HL-60 (cell line): ENCODE measurements around the gene ALKBH8.
"Not testable (repeated sequence)": the region's sequence is repeated elsewhere in the genome, so short reads cannot be mapped to it uniquely, and the experiment has no call there.

Experiments
- DNase-seq, 2 experiments: peaks; one replicate each; pipeline ENCODE4 v3.0.0-alpha.2; 2010 to 2020; ENCODE audit warnings: low read depth in 1 of 2, low spot score in 1 of 2
- H3K27ac ChIP-seq: fragments of 250-450 bp; sonication (Bioruptor Pico); replicated peaks from 2 replicates; pipeline ENCODE4 v1.5.1; 2020; ENCODE audit warnings: mild to moderate bottlenecking, moderate library complexity
- H3K27me3 ChIP-seq: fragments of 250-450 bp; sonication (Bioruptor Pico); 2 replicates; pipeline ENCODE4 v1.5.1; 2021; ENCODE audit warnings: mild to moderate bottlenecking, moderate library complexity; ENCODE audit not compliant: insufficient read depth, poor library complexity, severe bottlenecking
- H3K4me3 ChIP-seq: replicated peaks from 2 replicates; pipeline ENCODE4 v1.5.1; 2011; ENCODE audit warnings: mild to moderate bottlenecking, control low read depth, low read length; ENCODE audit not compliant: insufficient read depth
- CTCF ChIP-seq: IDR thresholded peaks from one replicate; pipeline ENCODE4 v1.5.1; 2011; ENCODE audit warnings: low read length, control low read depth, inconsistent platforms; ENCODE audit not compliant: insufficient read depth
- GABPA ChIP-seq: IDR thresholded peaks from 2 replicates; pipeline ENCODE4 v1.6.1; 2012; ENCODE audit warnings: low read depth
- POLR2AphosphoS5 ChIP-seq: IDR thresholded peaks from 2 replicates; pipeline ENCODE4 v1.6.1; 2012; ENCODE audit warnings: low read depth
- REST ChIP-seq: IDR thresholded peaks from 2 replicates; pipeline ENCODE4 v1.6.1; 2012; ENCODE audit warnings: low read depth; ENCODE audit not compliant: insufficient replicate concordance
- SPI1 ChIP-seq: IDR thresholded peaks from 2 replicates; pipeline ENCODE4 v1.6.1; 2012; ENCODE audit warnings: low read depth, mild to moderate bottlenecking, borderline replicate concordance

The ALKBH8 gene

GRCh38 chr11:107504981-107505380 is 60.6 kb downstream of the ALKBH8 start:
- Histone ChIP-seq H3K4me3 (no peak overlapping the region), H3K27me3 (no peaks in the 10 kb centered on the region), H3K27ac (no peak overlapping the region)
- DNase-seq: no peak
- TF ChIP-seq GABPA (no peak), REST (no peak), POLR2AphosphoS5 (no peak), SPI1 (no peak), CTCF (no peak)

- no peak overlapping the region for H3K4me3 ChIP-seq
- H3K27ac ChIP-seq: no peak overlapping the region
- TF ChIP-seq GABPA (no peak), CTCF (no peak), POLR2AphosphoS5 (no peak), REST (no peak), SPI1 (no peak)
- H3K27me3 ChIP-seq: no peaks in the 10 kb centered on the region
- DNase-seq: no peak
Measured at GRCh38 chr11:107501713-107502112, 63.8 kb downstream of the ALKBH8 start.

GRCh38 chr11:107497371-107497770 is 68.2 kb downstream of the ALKBH8 start:
- H3K4me3 ChIP-seq, H3K27me3 ChIP-seq, H3K27ac ChIP-seq, DNase-seq: not testable (repeated sequence)

GRCh38 chr11:107496011-107496410 is 69.5 kb downstream of the ALKBH8 start:
- Histone ChIP-seq H3K4me3 (no peak overlapping the region), H3K27me3 (no peaks in the 10 kb centered on the region), H3K27ac (no peak overlapping the region)
- TF ChIP-seq GABPA (no peak), CTCF (no peak), REST (no peak), POLR2AphosphoS5 (no peak), SPI1 (no peak)
- DNase-seq: no peak
